ENCODE data around the gene MDP1. TPM values are rescaled to one million over a fixed set of nuclear protein-coding genes. Genes with fewer than 3 reads are reported as not detected.

The MDP1 gene
- total and polyA plus RNA-seq, 2 of the 8 experiments (the other 6 are each of a cell fraction or from before 2014, with no cell fraction given), result 17.7 to 32.2 TPM

DNA sequence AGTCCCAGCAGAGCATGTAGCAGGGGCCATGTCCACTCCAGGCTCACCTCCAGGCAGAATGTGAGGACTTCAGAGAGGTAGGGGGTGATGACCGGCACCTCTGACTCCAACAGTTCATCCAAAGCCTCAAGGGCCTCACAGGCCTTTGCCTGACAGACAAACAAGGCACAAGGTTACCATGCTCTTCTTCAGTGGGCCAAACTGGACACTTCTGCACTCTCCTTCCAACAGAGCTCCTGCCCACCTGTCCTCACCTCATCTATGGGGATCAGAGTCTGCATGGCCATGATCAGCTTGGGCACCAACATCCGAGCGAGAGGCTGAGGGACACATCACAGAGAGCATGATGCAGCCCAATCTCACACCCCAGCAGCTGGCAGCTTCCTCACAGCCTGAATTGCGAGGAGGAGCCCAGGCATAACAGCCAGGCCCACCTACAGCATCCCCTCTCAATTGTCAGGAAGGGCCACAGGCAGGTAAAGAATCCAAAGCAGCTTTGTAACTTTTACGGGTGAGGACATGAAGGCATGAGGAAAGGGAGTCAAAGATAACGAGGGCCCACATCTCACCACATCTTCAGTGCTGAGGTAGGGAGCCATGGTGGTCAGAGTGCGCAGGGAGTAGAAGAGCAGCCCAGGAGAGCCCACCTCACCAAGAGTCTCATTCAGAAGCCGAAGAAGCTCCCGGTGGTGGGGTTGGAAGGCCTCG, 28.9 kb downstream of the MDP1 start:
- Histone ChIP-seq H3K79me1 (ENCODE audit: low read depth, low read length) (peaks cover 14% of the 10 kb centered on the region), H2BK12ac (ENCODE audit: low read depth, low read length) (no peak overlapping the region), H3K27me3 (replicated peaks in 1 of 4; ENCODE audit: control insufficient read depth in 3 of 4, extremely low read depth in 1 of 4, insufficient read depth in 3 of 4, low read length in 3 of 4) (no peaks in the 10 kb centered on the region), H2AFZ (ENCODE audit: low read length) (no peak overlapping the region), H2BK5ac (ENCODE audit: low read depth, low read length) (no peak overlapping the region), H4K20me1 (replicated peaks in 1 of 2; ENCODE audit: control insufficient read depth in 1 of 2, insufficient read depth in 2 of 2, low read length in 2 of 2) (peaks cover 0 to 16% of the 10 kb centered on the region in 2 experiments), H3K79me2 (ENCODE audit: control insufficient read depth in 1 of 2, insufficient read depth in 2 of 2, low read length in 2 of 2) (peaks cover 0 to 13% of the 10 kb centered on the region in 2 experiments; a peak in 2 of 4 replicates), H3K4me3 (ENCODE audit: extremely low read depth in 1 of 4, insufficient read depth in 2 of 4, low read depth in 3 of 4, low read length in 4 of 4) (no peak overlapping the region), H3K14ac (ENCODE audit: insufficient read length) (no peak overlapping the region), H3K9me3 (ENCODE audit: insufficient read depth in 2 of 2, low read depth in 1 of 2, low read length in 1 of 2) (no peaks in the 10 kb centered on the region), H3K18ac (ENCODE audit: extremely low read depth, low read length) (no peak overlapping the region), H2AK5ac (ENCODE audit: low read depth, low read length) (no peak overlapping the region; the same call in 1 of the 2 replicates), H3K4ac (replicated peaks; ENCODE audit: insufficient read length, low read depth, low read length) (no peak overlapping the region), H3K4me2 (ENCODE audit: insufficient read depth in 1 of 2, low read depth in 2 of 2, low read length in 2 of 2) (peak overlapping the region in 1 of 2 experiments; percentile 70; a peak in 1 of 4 replicates), H2BK20ac (ENCODE audit: low read length) (no peak overlapping the region), H3K4me1 (replicated peaks in 1 of 4; ENCODE audit: control insufficient read depth in 3 of 4, insufficient read depth in 4 of 4, low read length in 3 of 4) (peaks cover 0 to 7% (median 4%) of the 10 kb centered on the region in 4 experiments; a peak in 6 of 7 replicates), H4K91ac (replicated peaks; ENCODE audit: insufficient read length, low read length) (no peak overlapping the region), H2BK15ac (ENCODE audit: low read length) (no peak overlapping the region), H3K9ac (replicated peaks in 1 of 4; ENCODE audit: extremely low read depth in 1 of 4, low read depth in 3 of 4, low read length in 3 of 4) (no peak overlapping the region), H3K23ac (ENCODE audit: insufficient read length) (no peak overlapping the region), H4K8ac (ENCODE audit: extremely low read depth, insufficient read depth, low read length) (no peak overlapping the region; the same call in 1 of the 2 replicates), H3K36me3 (ENCODE audit: control insufficient read depth in 2 of 4, insufficient read depth in 4 of 4, low read length in 3 of 4) (peaks cover 14 to 50% (median 40%) of the 10 kb centered on the region in 4 experiments; a peak in 7 of 8 replicates), H3K56ac (replicated peaks; ENCODE audit: insufficient read length, low read depth, low read length) (no peak overlapping the region), H3K27ac (ENCODE audit: low read depth, low read length) (no peak overlapping the region), H2BK120ac (replicated peaks; ENCODE audit: low read depth, low read length) (no peak overlapping the region), H3K23me2 (ENCODE audit: low read depth, low read length) (peaks cover 5% of the 10 kb centered on the region), H4K5ac (ENCODE audit: insufficient read length, low read depth, low read length) (no peak overlapping the region)
- no peak for FAIRE-seq
- ChIA-PET CTCF (ENCODE audit: partially characterized antibody) (interaction anchor here (0.7 to 4.1 kb wide), 6 partner anchors 26 to 145 kb away, joined by 3 to 16 read pairs (median 4); partner anchors contain the start of genes DCAF11, IRF9, NRL and RNF31), POLR2A (ENCODE audit: partially characterized antibody) (interaction anchor here (0.6 to 9.3 kb wide), 11 partner anchors 8 to 129 kb away, joined by 3 to 158 read pairs (median 4); partner anchors contain the start of genes CHMP4A, IRF9, PCK2 and PSME2)
- WGBS, 2 experiments (ENCODE audit: extremely low coverage in 1 of 2, insufficient coverage in 1 of 2, insufficient read length in 1 of 2, insufficient replicate concordance in 2 of 2, low coverage in 1 of 2, low lambda C conversion rate in 2 of 2, missing lambda C conversion rate in 1 of 2), result 90% methylated on average over 10 of the region's 10 CpGs; no CpG with 5 or more reads in 1 of the 2 experiments
- DNase-seq (ENCODE audit: low read depth in 1 of 2, low spot score in 2 of 2), result no peak
- no peak for TF ChIP-seq CBX5 (IDR thresholded peaks at IDR 0.05; ENCODE audit: low read depth, low read length)
- TF ChIP-seq SP4 (IDR thresholded peaks at IDR 0.05; ENCODE audit: low read length), result no peak
- no peak for TF ChIP-seq CHD2 (IDR thresholded peaks at IDR 0.05; ENCODE audit: low read length)
- no peak for TF ChIP-seq SIRT6 (IDR thresholded peaks at IDR 0.05; ENCODE audit: low read length)
- TF ChIP-seq TBP (IDR thresholded peaks at IDR 0.05; ENCODE audit: low read depth, low read length), result no peak

Data from H1 (cell line).